Caco-2 (cell line): Measurements from ENCODE around the gene CLCA1. TPM values are rescaled to one million over a fixed set of nuclear protein-coding genes. Genes with fewer than 3 reads are reported as not detected.

Experiments
- BruUV-seq: library from RNA; stranded (reverse); fragments of 400-500 nt; replicated peaks from 2 replicates; lab custom pipeline; 2021; lab: Mats Ljungman, UMichigan
- CTCF ChIA-PET: fragments of 300-600 bp; sonication (Branson Sonifier 250); formaldehyde crosslinking; loops from one replicate; lab custom pipeline; 2022; ENCODE audit warnings: antibody characterized with exemption; lab: Charles Lee
- POLR2A ChIA-PET: fragments of 300-600 bp; sonication (Branson Sonifier 250); formaldehyde crosslinking; loops from one replicate; lab custom pipeline; 2022; ENCODE audit warnings: antibody characterized with exemption; lab: Charles Lee
- DNase-seq, 2 experiments: peaks; one replicate each; pipeline versions ENCODE4 v3.0.0 to v3.0.0-alpha.2; 2020 to 2022
- H3K27me3 ChIP-seq: replicated peaks from 2 replicates; pipeline ENCODE4 v1.6.0; 2011; ENCODE audit warnings: low read length; ENCODE audit not compliant: control insufficient read depth, insufficient read depth
- H3K36me3 ChIP-seq: 2 replicates; pipeline ENCODE4 v1.5.1; 2011; ENCODE audit warnings: low read length; ENCODE audit not compliant: control insufficient read depth, insufficient read depth
- H3K4me1 ChIP-seq: fragments of 250-450 bp; sonication (Bioruptor Pico); 2 replicates; pipeline ENCODE4 v1.5.1; 2020; ENCODE audit warnings: mild to moderate bottlenecking
- H3K4me3 ChIP-seq: 2 replicates; pipeline ENCODE4 v1.5.1; 2011; ENCODE audit warnings: low read depth, mild to moderate bottlenecking, control low read depth, low read length
- H3K9me3 ChIP-seq: fragments of 250-450 bp; sonication (Bioruptor Pico); 2 replicates; pipeline ENCODE4 v1.5.1; 2020; ENCODE audit warnings: mild to moderate bottlenecking, moderate library complexity
- H3K27ac Mint-ChIP-seq: one replicate; pipeline ENCODE4 v1.8.0; 2022; ENCODE audit warnings: mixed read lengths; ENCODE audit not compliant: unreplicated experiment
- H3K27me3 Mint-ChIP-seq: one replicate; pipeline ENCODE4 v1.8.0; 2022; ENCODE audit warnings: mixed read lengths; ENCODE audit not compliant: insufficient read depth, unreplicated experiment
- H3K36me3 Mint-ChIP-seq: one replicate; pipeline ENCODE4 v1.8.0; 2022; ENCODE audit warnings: mild to moderate bottlenecking, mixed read lengths; ENCODE audit not compliant: insufficient read depth, unreplicated experiment
- H3K4me1 Mint-ChIP-seq: one replicate; pipeline ENCODE4 v1.8.0; 2022; ENCODE audit warnings: low read depth, mixed read lengths; ENCODE audit not compliant: unreplicated experiment
- H3K4me3 Mint-ChIP-seq: one replicate; pipeline ENCODE4 v1.8.0; 2022; ENCODE audit warnings: mild to moderate bottlenecking, moderate library complexity, mixed read lengths; ENCODE audit not compliant: unreplicated experiment
- H3K9me3 Mint-ChIP-seq: one replicate; pipeline ENCODE4 v1.8.0; 2022; ENCODE audit warnings: mixed read lengths; ENCODE audit not compliant: unreplicated experiment
- CTCF ChIP-seq, 2 experiments: fragments of 200-600 bp in 1 of 2; IDR thresholded peaks; 1 replicate in 1 of 2; 2 replicates in 1 of 2; pipeline versions ENCODE4 v1.5.1 to v1.8.0; 2011 to 2022; ENCODE audit warnings: antibody characterized with exemption in 1 of 2, control low read depth in 1 of 2, inconsistent platforms in 1 of 2, low read depth in 1 of 2, low read length in 1 of 2, mild to moderate bottlenecking in 1 of 2, moderate library complexity in 1 of 2; ENCODE audit not compliant: insufficient read depth in 1 of 2, severe bottlenecking in 1 of 2, unreplicated experiment in 1 of 2
- intact Hi-C: fragments of 100-400 bp; cut with micrococcal nuclease; formaldehyde crosslinking; loops from one replicate; pipeline ENCODE4 v1.10.0; 2022; ENCODE audit not compliant: unreplicated experiment
- total RNA-seq: library from RNA; stranded (reverse); gene quantifications from 2 replicates; pipeline ENCODE4 v1.2.3, GENCODE V29; 2022

Gene CLCA1
- total RNA-seq, 1 experiment from 2014 or later, result not detected

- no peaks in the 10 kb centered on the region for H3K4me1 ChIP-seq
- H3K4me3 ChIP-seq, result no peak overlapping the region
- H3K36me3 ChIP-seq, result no peaks in the 10 kb centered on the region
- H3K27me3 Mint-ChIP-seq, result peaks cover 5% of the 10 kb centered on the region
- POLR2A ChIA-PET, result no interaction called here
- no peak for DNase-seq
- no TSS peak for BruUV-seq
- TF ChIP-seq CTCF (IDR thresholded peaks at IDR 0.05; ENCODE audit: insufficient read depth in 1 of 2, low read depth in 1 of 2, low read length in 1 of 2, severe bottlenecking in 1 of 2, unreplicated experiment in 1 of 2), result no peak
- no peak overlapping the region for H3K27ac Mint-ChIP-seq
- no peaks in the 10 kb centered on the region for H3K9me3 Mint-ChIP-seq
- H3K27me3 ChIP-seq, result no peaks in the 10 kb centered on the region
- intact Hi-C loops, result no loop called here
- H3K4me3 Mint-ChIP-seq, result no peak overlapping the region
- no peaks in the 10 kb centered on the region for H3K36me3 Mint-ChIP-seq
- H3K9me3 ChIP-seq, result no peaks in the 10 kb centered on the region
- no peaks in the 10 kb centered on the region for H3K4me1 Mint-ChIP-seq
- CTCF ChIA-PET, result no interaction called here
Measured at GRCh38 chr1:86435327-86435726, 33.4 kb upstream of the CLCA1 start.

- Mint-ChIP-seq H3K9me3 (no peaks in the 10 kb centered on the region), H3K27me3 (peaks cover 5% of the 10 kb centered on the region), H3K4me1 (no peaks in the 10 kb centered on the region), H3K27ac (no peak overlapping the region), H3K36me3 (no peaks in the 10 kb centered on the region), H3K4me3 (no peak overlapping the region)
- ChIA-PET CTCF (no interaction called here), POLR2A (no interaction called here)
- Histone ChIP-seq H3K27me3 (no peaks in the 10 kb centered on the region), H3K9me3 (no peaks in the 10 kb centered on the region), H3K4me3 (no peak overlapping the region), H3K4me1 (no peaks in the 10 kb centered on the region), H3K36me3 (no peaks in the 10 kb centered on the region)
- no TSS peak for BruUV-seq
- TF ChIP-seq CTCF (IDR thresholded peaks at IDR 0.05; ENCODE audit: insufficient read depth in 1 of 2, low read depth in 1 of 2, low read length in 1 of 2, severe bottlenecking in 1 of 2, unreplicated experiment in 1 of 2), result no peak
- intact Hi-C loops, result no loop called here
- DNase-seq, result no peak
Measured at GRCh38 chr1:86436041-86436440, 32.7 kb upstream of the CLCA1 start.

GRCh38 chr1:86441581-86441980 is 27.1 kb upstream of the CLCA1 start:
- H3K9me3 ChIP-seq, result no peaks in the 10 kb centered on the region
- H3K4me1 ChIP-seq, result no peaks in the 10 kb centered on the region
- H3K27me3 Mint-ChIP-seq, result peaks cover 5% of the 10 kb centered on the region
- H3K9me3 Mint-ChIP-seq, result no peaks in the 10 kb centered on the region
- H3K4me1 Mint-ChIP-seq, result no peaks in the 10 kb centered on the region
- no peak overlapping the region for H3K4me3 ChIP-seq
- TF ChIP-seq CTCF (IDR thresholded peaks at IDR 0.05; ENCODE audit: insufficient read depth in 1 of 2, low read depth in 1 of 2, low read length in 1 of 2, severe bottlenecking in 1 of 2, unreplicated experiment in 1 of 2), result no peak
- H3K36me3 Mint-ChIP-seq, result no peaks in the 10 kb centered on the region
- H3K4me3 Mint-ChIP-seq, result no peak overlapping the region
- no peaks in the 10 kb centered on the region for H3K27me3 ChIP-seq
- H3K27ac Mint-ChIP-seq, result no peak overlapping the region
- intact Hi-C loops, result no loop called here
- ChIA-PET CTCF (no interaction called here), POLR2A (no interaction called here)
- no peaks in the 10 kb centered on the region for H3K36me3 ChIP-seq
- BruUV-seq, result no TSS peak
- no peak for DNase-seq
